H1 (cell line): Measurements from ENCODE around the gene OR10H1. TPM values are rescaled to one million over a fixed set of nuclear protein-coding genes. Genes with fewer than 3 reads are reported as not detected.

Source experiments
- CTCF ChIA-PET: fragments of 300-600 bp; sonication (Branson Sonifier 250); formaldehyde crosslinking; loops from one replicate; lab custom pipeline; 2021; ENCODE audit not compliant: partially characterized antibody; lab: Charles Lee
- POLR2A ChIA-PET: fragments of 300-600 bp; sonication (Branson Sonifier 250); formaldehyde crosslinking; loops from one replicate; lab custom pipeline; 2021; ENCODE audit warnings: inconsistent platforms; ENCODE audit not compliant: partially characterized antibody; lab: Charles Lee
- DNase-seq, 2 experiments: peaks; one replicate each; pipeline versions ENCODE4 v3.0.0 to v3.0.0-alpha.2; 2010 to 2022; ENCODE audit warnings: low spot score in 2 of 2, low read depth in 1 of 2, mixed read lengths in 1 of 2
- FAIRE-seq: peaks from 2 replicates; lab custom pipeline; 2011; peaks lifted over from hg19 to GRCh38; lab: Jason Lieb, UNC
- H2AFZ ChIP-seq: 2 replicates; pipeline ENCODE4 v1.8.1; 2012; ENCODE audit warnings: low read length, inconsistent platforms
- H2AK5ac ChIP-seq: 2 replicates; pipeline ENCODE4 v1.6.1; 2013; ENCODE audit warnings: low read depth, low read length
- H2BK120ac ChIP-seq: replicated peaks from 2 replicates; pipeline ENCODE3; 2013; ENCODE audit warnings: low read depth, low read length, inconsistent platforms
- H2BK12ac ChIP-seq: 2 replicates; pipeline ENCODE4 v1.6.1; 2013; ENCODE audit warnings: low read depth, low read length
- H2BK15ac ChIP-seq: 2 replicates; pipeline ENCODE4 v1.6.1; 2013; ENCODE audit warnings: low read length
- H2BK20ac ChIP-seq: 2 replicates; pipeline ENCODE4 v1.6.1; 2013; ENCODE audit warnings: low read length
- H2BK5ac ChIP-seq: 2 replicates; pipeline ENCODE4 v1.6.1; 2013; ENCODE audit warnings: low read depth, low read length
- H3K14ac ChIP-seq: 2 replicates; pipeline ENCODE4 v1.6.1; 2013; ENCODE audit warnings: inconsistent platforms; ENCODE audit not compliant: insufficient read length
- H3K18ac ChIP-seq: 2 replicates; pipeline ENCODE4 v1.6.1; 2013; ENCODE audit warnings: low read length; ENCODE audit errors: extremely low read depth
- H3K23ac ChIP-seq: 2 replicates; pipeline ENCODE4 v1.6.1; 2013; ENCODE audit warnings: inconsistent platforms; ENCODE audit not compliant: insufficient read length
- H3K23me2 ChIP-seq: 2 replicates; pipeline ENCODE4 v1.6.1; 2013; ENCODE audit warnings: low read depth, low read length
- H3K27ac ChIP-seq: 2 replicates; pipeline ENCODE4 v1.6.1; 2011; ENCODE audit warnings: low read depth, low read length, inconsistent platforms
- H3K27me3 ChIP-seq, 4 experiments: replicated peaks in 1 of 4; 1 replicate in 1 of 4; 2 replicates in 3 of 4; pipeline versions ENCODE4 v1.6.1 to v1.8.1; 2011 to 2013; ENCODE audit warnings: low read length in 3 of 4, mild to moderate bottlenecking in 3 of 4, inconsistent platforms in 2 of 4, mixed read lengths in 2 of 4, moderate library complexity in 1 of 4; ENCODE audit not compliant: control insufficient read depth in 3 of 4, insufficient read depth in 3 of 4; ENCODE audit errors: extremely low read depth in 1 of 4
- H3K36me3 ChIP-seq, 4 experiments: 2 replicates each; pipeline versions ENCODE4 v1.6.1 to v1.8.1; 2011 to 2013; ENCODE audit warnings: mild to moderate bottlenecking in 4 of 4, low read length in 3 of 4, moderate library complexity in 2 of 4, control low read depth in 1 of 4, inconsistent platforms in 1 of 4; ENCODE audit not compliant: insufficient read depth in 4 of 4, control insufficient read depth in 2 of 4
- H3K4ac ChIP-seq: replicated peaks from 2 replicates; pipeline ENCODE3; 2013; ENCODE audit warnings: low read length, low read depth, mixed read lengths, inconsistent platforms; ENCODE audit not compliant: insufficient read length
- H3K4me1 ChIP-seq, 4 experiments: replicated peaks in 1 of 4; 1 replicate in 1 of 4; 2 replicates in 3 of 4; pipeline versions ENCODE4 v1.6.1 to v1.8.1; 2011 to 2013; ENCODE audit warnings: low read length in 3 of 4, inconsistent platforms in 2 of 4, mixed read lengths in 1 of 4; ENCODE audit not compliant: insufficient read depth in 4 of 4, control insufficient read depth in 3 of 4
- H3K4me2 ChIP-seq, 2 experiments: 2 replicates each; pipeline versions ENCODE4 v1.6.1 to v1.8.1; 2011 to 2013; ENCODE audit warnings: low read depth in 2 of 2, low read length in 2 of 2, control low read depth in 1 of 2, inconsistent platforms in 1 of 2, mild to moderate bottlenecking in 1 of 2; ENCODE audit not compliant: insufficient read depth in 1 of 2
- H3K4me3 ChIP-seq, 4 experiments: fragments of 200-600, 300-600 bp in 1 of 4; sonication (generic), shearing (Covaris generic), sonication (Bioruptor Twin) in 1 of 4; 2 replicates each; pipeline versions ENCODE4 v1.5.1 to v1.8.1; 2011 to 2016; ENCODE audit warnings: low read length in 4 of 4, low read depth in 3 of 4, control low read depth in 2 of 4, inconsistent platforms in 2 of 4, mild to moderate bottlenecking in 2 of 4, mixed read lengths in 1 of 4, moderate library complexity in 1 of 4; ENCODE audit not compliant: insufficient read depth in 2 of 4; ENCODE audit errors: extremely low read depth in 1 of 4
- H3K56ac ChIP-seq: replicated peaks from 2 replicates; pipeline ENCODE3; 2013; ENCODE audit warnings: low read depth, mild to moderate bottlenecking, mixed read lengths, low read length, inconsistent platforms; ENCODE audit not compliant: insufficient read length
- H3K79me1 ChIP-seq: 2 replicates; pipeline ENCODE4 v1.6.1; 2013; ENCODE audit warnings: low read depth, low read length, control low read depth
- H3K79me2 ChIP-seq, 2 experiments: 2 replicates each; pipeline versions ENCODE4 v1.6.1 to v1.8.1; 2012 to 2013; ENCODE audit warnings: low read length in 2 of 2, mild to moderate bottlenecking in 2 of 2, inconsistent platforms in 1 of 2; ENCODE audit not compliant: insufficient read depth in 2 of 2, control insufficient read depth in 1 of 2
- H3K9ac ChIP-seq, 4 experiments: replicated peaks in 1 of 4; 1 replicate in 1 of 4; 2 replicates in 3 of 4; pipeline versions ENCODE4 v1.6.1 to v1.8.1; 2011 to 2013; ENCODE audit warnings: low read depth in 3 of 4, low read length in 3 of 4, control low read depth in 2 of 4, mild to moderate bottlenecking in 2 of 4, moderate library complexity in 2 of 4, inconsistent platforms in 1 of 4; ENCODE audit errors: extremely low read depth in 1 of 4
- H3K9me3 ChIP-seq, 2 experiments: 2 replicates each; pipeline versions ENCODE4 v1.6.1 to v1.8.1; 2012 to 2013; ENCODE audit warnings: mild to moderate bottlenecking in 2 of 2, moderate library complexity in 2 of 2, control low read depth in 1 of 2, inconsistent platforms in 1 of 2, low read depth in 1 of 2, low read length in 1 of 2, mixed read lengths in 1 of 2; ENCODE audit not compliant: insufficient read depth in 2 of 2
- H4K20me1 ChIP-seq, 2 experiments: replicated peaks in 1 of 2; 2 replicates each; pipeline versions ENCODE3 to v1.8.1; 2011 to 2013; ENCODE audit warnings: inconsistent platforms in 2 of 2, low read length in 2 of 2, mild to moderate bottlenecking in 1 of 2; ENCODE audit not compliant: insufficient read depth in 2 of 2, control insufficient read depth in 1 of 2
- H4K5ac ChIP-seq: 2 replicates; pipeline ENCODE4 v1.6.1; 2013; ENCODE audit warnings: low read length, low read depth, mixed read lengths, inconsistent platforms; ENCODE audit not compliant: insufficient read length
- H4K8ac ChIP-seq: 2 replicates; pipeline ENCODE4 v1.8.0; 2013; ENCODE audit warnings: mild to moderate bottlenecking, moderate library complexity, low read length, inconsistent platforms; ENCODE audit not compliant: insufficient read depth; ENCODE audit errors: extremely low read depth
- H4K91ac ChIP-seq: replicated peaks from 2 replicates; pipeline ENCODE3; 2013; ENCODE audit warnings: low read length, mixed read lengths, inconsistent platforms; ENCODE audit not compliant: insufficient read length
- CHD1 ChIP-seq: IDR thresholded peaks from 2 replicates; pipeline ENCODE4 v1.6.1; 2012; ENCODE audit warnings: low read depth, low read length, improper control_type of control experiment
- WGBS, 2 experiments: shearing (Covaris generic) in 1 of 2; methylation state at CpG; one replicate each; pipeline versions ENCODE4 v1.1.6 to v1.1.7; 2013 to 2015; ENCODE audit warnings: low lambda C conversion rate in 2 of 2, mixed read lengths in 2 of 2, inconsistent platforms in 1 of 2, low coverage in 1 of 2, missing lambda C conversion rate in 1 of 2; ENCODE audit not compliant: insufficient replicate concordance in 2 of 2, insufficient coverage in 1 of 2, insufficient read length in 1 of 2; ENCODE audit errors: extremely low coverage in 1 of 2, missing lambda C conversion rate in 1 of 2; 5-methylcytosine and 5-hydroxymethylcytosine counted together
- polyA plus RNA-seq, 7 experiments: library from polyadenylated mRNA; depleted of rRNA in 3 of 7; stranded (reverse) in 5 of 7; unstranded in 2 of 7; fragments of >200 nt in 5 of 7; fragments of 200-250 nt in 2 of 7; gene quantifications; 1 replicate in 5 of 7; 2 replicates in 1 of 7; 4 replicates in 1 of 7; pipeline versions ENCODE4 v1.2.1 to v1.2.3, GENCODE V29; 2011 to 2013; ENCODE audit warnings: missing spikeins in 2 of 7, mixed read lengths in 2 of 7
- total RNA-seq: library from RNA; stranded (reverse); fragmentation: NEBNext Ultra II Directional; extraction: Animal tissue kit (Norgen Biotek cat#: 25700); gene quantifications from 2 replicates; pipeline ENCODE4 v1.2.1, GENCODE V29; 2021

The OR10H1 gene
- total and polyA plus RNA-seq, 2 of the 8 experiments (the other 6 are each of a cell fraction or from before 2014, with no cell fraction given), result not detected

DNA sequence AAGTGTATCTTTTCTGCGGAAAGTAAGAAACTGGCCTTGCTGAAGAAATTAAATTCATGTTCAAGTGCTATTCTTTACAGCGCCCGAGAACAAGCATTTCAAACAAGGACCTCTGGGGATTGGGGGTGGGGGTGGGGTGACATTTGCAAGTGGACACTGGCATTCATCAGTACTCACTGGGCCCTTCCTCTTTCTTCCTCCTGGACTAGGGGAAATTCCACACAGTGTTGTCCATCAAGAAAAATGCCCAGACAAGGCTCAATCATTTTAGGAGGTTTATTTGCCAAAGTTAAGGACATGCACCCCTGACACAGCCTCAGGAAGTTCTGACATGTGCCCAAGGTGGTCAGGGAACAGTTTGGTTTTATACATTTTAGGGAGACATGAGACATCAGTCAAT lies 22.9 kb upstream of the OR10H1 start:
- no peak overlapping the region for H4K5ac ChIP-seq
- H3K14ac ChIP-seq, result no peak overlapping the region
- H3K36me3 ChIP-seq, result 0 out of 8 replicates have a peak, but pooled peaks cover 0 to 4% (median 0%) of the 10 kb centered on the region in 4 experiments
- no peak overlapping the region for H3K23ac ChIP-seq
- TF ChIP-seq CHD1, result no peak
- H3K9ac ChIP-seq, result no peak overlapping the region
- H3K27me3 ChIP-seq, result no peaks in the 10 kb centered on the region
- H2BK20ac ChIP-seq, result no peak overlapping the region
- no peak overlapping the region for H2BK12ac ChIP-seq
- no peak overlapping the region for H2AK5ac ChIP-seq
- H3K4ac ChIP-seq, result no peak overlapping the region
- H3K4me3 ChIP-seq, result no peak overlapping the region
- CTCF ChIA-PET, result no interaction called here
- H3K4me1 ChIP-seq, result no peaks in the 10 kb centered on the region
- no peak overlapping the region for H4K91ac ChIP-seq
- no peaks in the 10 kb centered on the region for H3K23me2 ChIP-seq
- POLR2A ChIA-PET, result no interaction called here
- H4K20me1 ChIP-seq, result no peaks in the 10 kb centered on the region
- DNase-seq, result no peak
- peaks cover 50 to 76% of the 10 kb centered on the region in 2 experiments for H3K9me3 ChIP-seq
- H3K27ac ChIP-seq, result no peak overlapping the region
- H2AFZ ChIP-seq, result no peak overlapping the region
- FAIRE-seq, result no peak
- 95% methylated on average over 3 of the region's 3 CpGs; no CpG with 5 or more reads in 1 of the 2 experiments for WGBS, 2 experiments
- no peak overlapping the region for H3K56ac ChIP-seq
- H3K18ac ChIP-seq, result no peak overlapping the region
- no peaks in the 10 kb centered on the region for H3K79me1 ChIP-seq
- H2BK5ac ChIP-seq, result no peak overlapping the region
- H3K4me2 ChIP-seq, result no peak overlapping the region
- no peak overlapping the region for H2BK15ac ChIP-seq
- H3K79me2 ChIP-seq, result no peaks in the 10 kb centered on the region
- no peak overlapping the region for H2BK120ac ChIP-seq
- no peak overlapping the region for H4K8ac ChIP-seq
